Right renal pelvis (tissue), 4 donors: ENCODE data around the gene PET100. TPM values are rescaled to one million over a fixed set of nuclear protein-coding genes. Genes with fewer than 3 reads are reported as not detected.

Experiments
- DNase-seq, 4 donors: peaks; one replicate each; pipeline ENCODE4 v3.0.0-alpha.2; 2013; ENCODE audit warnings: low read depth in 4 of 4, low spot score in 3 of 4, missing footprints in 1 of 4
- polyA plus RNA-seq, 4 donors: library from polyadenylated mRNA; unstranded; fragments of 120-200 nt; gene quantifications; one replicate each; pipeline ENCODE4 v1.2.1, GENCODE V29; 2013; ENCODE audit not compliant: insufficient read length in 4 of 4

Gene PET100
- polyA plus RNA-seq, 4 donors: 86.2 to 115 (median 105) TPM

- DNase-seq: no peak
These were observed 44.7 kb downstream of the PET100 start for GRCh38 chr19:7674010-7675005.

GRCh38 chr19:7676376-7676775, 46.8 kb downstream of the PET100 start:
- no peak for DNase-seq

GRCh38 chr19:7676854-7677253, 47.3 kb downstream of the PET100 start, which contains the start of gene MCEMP1:
Gene MCEMP1 (plus strand): TSS chr19:7677090. CDS start chr19:7677121, 31 bp downstream.
- no peak for DNase-seq

- no peak for DNase-seq
These were observed 48.2 kb downstream of the PET100 start for GRCh38 chr19:7677669-7678311.

- DNase-seq: no peak
These were observed 49.6 kb downstream of the PET100 start for GRCh38 chr19:7678971-7679751.

DNA sequence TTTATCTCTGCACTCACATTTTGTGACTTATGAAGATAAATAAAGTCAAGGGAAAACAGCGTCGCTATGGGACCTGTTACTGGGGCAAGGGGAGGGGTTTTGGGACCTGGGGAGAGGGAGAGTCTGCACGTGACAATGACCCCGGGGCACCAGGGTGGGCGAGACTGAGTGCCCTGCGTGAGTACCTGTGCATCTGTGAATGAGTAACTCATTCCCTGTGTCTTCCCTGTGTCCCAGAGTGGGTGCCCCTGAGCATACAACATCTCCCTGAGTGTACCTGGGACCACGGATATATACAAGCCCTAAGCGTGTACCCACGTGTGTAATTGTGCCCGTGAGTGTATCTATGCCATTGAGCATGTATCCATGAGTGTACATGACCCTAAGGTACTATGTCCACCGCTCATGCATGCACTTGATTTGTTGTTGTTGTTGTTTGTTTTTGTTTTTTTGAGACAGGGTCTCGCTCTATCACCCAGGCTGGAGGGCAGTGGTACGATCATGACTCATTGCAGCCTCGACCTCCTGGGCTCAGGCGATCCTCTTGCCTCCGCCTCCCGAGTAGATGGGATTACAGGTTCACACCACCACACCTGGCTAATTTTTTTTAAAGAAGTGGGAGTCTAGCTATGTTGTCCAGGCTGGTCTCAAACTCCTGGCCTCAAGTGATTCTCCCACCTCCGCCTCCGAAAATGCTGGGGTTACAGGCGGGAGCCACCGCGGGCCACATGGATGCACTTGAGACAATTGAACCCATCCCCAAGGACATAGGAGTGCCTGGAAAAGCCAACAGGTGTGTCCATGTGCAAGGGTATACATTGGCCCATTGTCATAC, 50.4 kb downstream of the PET100 start:
- DNase-seq: no peak

- DNase-seq: peak; percentile 74 to 82 (median 80)
These were observed 51.2 kb downstream of the PET100 start, which contains the start of gene TRAPPC5 for GRCh38 chr19:7680606-7681339. Gene TRAPPC5 (plus strand): TSS chr19:7680833. CDS start chr19:7682254, 1,421 bp downstream.

Other genes with a start within 250 kb of the PET100 start
- gene PEX11G, start 140.8 kb upstream of the PET100 start, polyA plus RNA-seq: 1 to 10 TPM; 4.9 to 9.3 (median 5.6) TPM
- gene ZNF358, start 113.7 kb upstream of the PET100 start, polyA plus RNA-seq: 10 to 100 TPM; 43.1 to 69.6 (median 43.7) TPM
- 10 to 100 TPM; 15.2 to 19.7 (median 16.1) TPM for gene MCOLN1, start 107.2 kb upstream of the PET100 start, polyA plus RNA-seq
- 10 to 100 TPM; 36.2 to 45.1 (median 41.9) TPM for gene PNPLA6, start 94.1 kb upstream of the PET100 start, polyA plus RNA-seq
- gene CAMSAP3, start 33.9 kb upstream of the PET100 start, polyA plus RNA-seq: 10 to 100 TPM; 13.2 to 22.5 (median 16.8) TPM
- gene XAB2, start 248 bp upstream of the PET100 start, polyA plus RNA-seq: 10 to 100 TPM; 33.3 to 47.0 (median 34.9) TPM
- 1 to 10 TPM in 2 of 4 donors, under 1 TPM in 2; 0.82 to 1.6 (median 1.0) TPM for gene PCP2, start 3.9 kb downstream of the PET100 start, polyA plus RNA-seq
- gene STXBP2, start 7.3 kb downstream of the PET100 start, polyA plus RNA-seq: 10 to 100 TPM; 54.9 to 68.0 (median 66.3) TPM
- gene RETN, start 39.3 kb downstream of the PET100 start, polyA plus RNA-seq: 1 to 10 TPM in 2 of 4 donors, under 1 TPM in 2; 0.34 to 1.5 (median 1.0) TPM
- under 1 TPM; 0.11 to 0.66 (median 0.17) TPM for gene MCEMP1, start 47.3 kb downstream of the PET100 start, polyA plus RNA-seq
- gene TRAPPC5, start 51.0 kb downstream of the PET100 start, polyA plus RNA-seq: 10 to 100 TPM; 40.6 to 72.7 (median 48.4) TPM
- gene FCER2, start 72.3 kb downstream of the PET100 start, polyA plus RNA-seq: under 1 TPM in 3 of 4 donors, not detected in 1; 0.15 to 0.29 (median 0.17) TPM
- under 1 TPM in 1 of 4 donors, not detected in 3; 0.13 TPM for gene CLEC4G, start 102.3 kb downstream of the PET100 start, polyA plus RNA-seq
- 1 to 10 TPM; 1.0 to 1.7 (median 1.3) TPM for gene CD209, start 117.7 kb downstream of the PET100 start, polyA plus RNA-seq
- 1 to 10 TPM; 2.6 to 3.7 (median 3.3) TPM for gene CLEC4M, start 133.4 kb downstream of the PET100 start, polyA plus RNA-seq
- 10 to 100 TPM; 15.4 to 19.0 (median 16.1) TPM for gene EVI5L, start 200.4 kb downstream of the PET100 start, polyA plus RNA-seq
- 1 to 10 TPM; 5.6 to 9.4 (median 7.6) TPM for gene PRR36, start 244.6 kb downstream of the PET100 start, polyA plus RNA-seq